CD8-positive, alpha-beta memory T cell (primary cell): ENCODE results near the gene SMDT1. TPM values are rescaled to one million over a fixed set of nuclear protein-coding genes. Genes with fewer than 3 reads are reported as not detected.
"Not testable (repeated sequence)": the region's sequence is repeated elsewhere in the genome, so short reads cannot be mapped to it uniquely, and the experiment has no call there.

Experiments
- CTCF ChIA-PET: fragments of 350-600 bp; sonication (Branson Sonifier 250); formaldehyde crosslinking; loops from one replicate; lab custom pipeline; 2021; ENCODE audit warnings: antibody characterized with exemption; lab: Charles Lee
- POLR2A ChIA-PET: fragments of 350-600 bp; sonication (Branson Sonifier 250); formaldehyde crosslinking; loops from one replicate; lab custom pipeline; 2021; ENCODE audit warnings: antibody characterized with exemption; lab: Charles Lee
- DNase-seq, 5 donors: peaks; one replicate each; pipeline versions ENCODE4 v3.0.0 to v3.0.0-alpha.2; 2020 to 2022; ENCODE audit warnings: mixed read lengths in 1 of 5
- H3K27ac ChIP-seq: one replicate; pipeline ENCODE4 v1.7.0; 2013; ENCODE audit warnings: low read depth, mild to moderate bottlenecking, low read length, moderate library complexity
- H3K27me3 ChIP-seq: 2 replicates; pipeline ENCODE4 v1.7.0; 2013; ENCODE audit warnings: low read length, mild to moderate bottlenecking; ENCODE audit not compliant: insufficient read depth, poor library complexity, severe bottlenecking
- H3K36me3 ChIP-seq: 2 replicates; pipeline ENCODE4 v1.7.0; 2013; ENCODE audit warnings: mild to moderate bottlenecking, low read length, moderate library complexity; ENCODE audit not compliant: insufficient read depth
- H3K4me1 ChIP-seq: 2 replicates; pipeline ENCODE4 v1.7.0; 2013; ENCODE audit warnings: mild to moderate bottlenecking, low read length, moderate library complexity; ENCODE audit not compliant: insufficient read depth
- H3K4me3 ChIP-seq: 2 replicates; pipeline ENCODE4 v1.7.0; 2013; ENCODE audit warnings: mild to moderate bottlenecking, low read length
- H3K9me3 ChIP-seq: 2 replicates; pipeline ENCODE4 v1.7.0; 2013; ENCODE audit warnings: mild to moderate bottlenecking, low read length
- H3K27ac Mint-ChIP-seq, 8 donors: one replicate each; pipeline ENCODE4 v1.8.0; 2020 to 2021; ENCODE audit warnings: mixed read lengths in 8 of 8, mild to moderate bottlenecking in 6 of 8, inconsistent platforms in 3 of 8, moderate library complexity in 3 of 8
- H3K27me3 Mint-ChIP-seq, 2 donors: one replicate each; pipeline ENCODE4 v1.8.0; 2020 to 2021; ENCODE audit warnings: mixed read lengths in 2 of 2, mild to moderate bottlenecking in 1 of 2, moderate library complexity in 1 of 2
- H3K36me3 Mint-ChIP-seq, 3 donors: one replicate each; pipeline ENCODE4 v1.8.0; 2020 to 2021; ENCODE audit warnings: mixed read lengths in 3 of 3, inconsistent platforms in 1 of 3, mild to moderate bottlenecking in 1 of 3
- H3K4me1 Mint-ChIP-seq, 3 donors: one replicate each; pipeline ENCODE4 v1.8.0; 2020 to 2021; ENCODE audit warnings: mixed read lengths in 3 of 3, inconsistent platforms in 1 of 3, mild to moderate bottlenecking in 1 of 3
- H3K4me3 Mint-ChIP-seq, 7 donors: one replicate each; pipeline ENCODE4 v1.8.0; 2020 to 2021; ENCODE audit warnings: mixed read lengths in 7 of 7, mild to moderate bottlenecking in 6 of 7, moderate library complexity in 4 of 7, inconsistent platforms in 2 of 7
- H3K9me3 Mint-ChIP-seq, 5 donors: one replicate each; pipeline ENCODE4 v1.8.0; 2020 to 2022; ENCODE audit warnings: mixed read lengths in 5 of 5, mild to moderate bottlenecking in 3 of 5, moderate library complexity in 2 of 5, inconsistent platforms in 1 of 5
- polyA plus RNA-seq: library from polyadenylated mRNA; unstranded; fragments of 300-500 nt; fragmentation: Illumina TruSeq; gene quantifications from one replicate; pipeline ENCODE4 v1.2.3, GENCODE V29; 2021
- total RNA-seq, 2 experiments: library from RNA; stranded (reverse); gene quantifications; one replicate each; pipeline ENCODE4 v1.2.3, GENCODE V29; 2021

The SMDT1 gene
- total and polyA plus RNA-seq, 3 experiments from 2014 or later = 67.9 to 160 (median 74.5) TPM

GRCh38 chr22:42120231-42121021 lies 40.9 kb downstream of the SMDT1 start:
- peaks cover 3 to 13% (median 8%) of the 10 kb centered on the region in 5 donors for H3K9me3 Mint-ChIP-seq
- peaks cover 4 to 13% (median 7%) of the 10 kb centered on the region in 3 donors for H3K36me3 Mint-ChIP-seq
- ChIA-PET CTCF (interaction anchor here (1.1 kb wide), 1 partner anchor 29 kb away, joined by 3 read pairs; no protein-coding TSS in a partner anchor), POLR2A (interaction anchor here (0.6 kb wide), 2 partner anchors 33 to 328 kb away, joined by 3 to 5 read pairs; no protein-coding TSS in a partner anchor)
- H3K27ac ChIP-seq, H3K27me3 Mint-ChIP-seq, H3K36me3 ChIP-seq, H3K9me3 ChIP-seq, H3K27me3 ChIP-seq: not testable (repeated sequence)
- Histone ChIP-seq H3K4me1 (peaks cover 22% of the 10 kb centered on the region), H3K4me3 (peak overlapping the region; percentile 18)
- H3K27ac Mint-ChIP-seq = peak overlapping the region; percentile 53 to 96 (median 92)
- DNase-seq = peak in 2 of 5 donors; percentile 50 to 56
- peaks cover 30 to 43% (median 41%) of the 10 kb centered on the region in 3 donors for H3K4me1 Mint-ChIP-seq
- H3K4me3 Mint-ChIP-seq = peak overlapping the region; percentile 46 to 89 (median 82)

- H3K4me3 ChIP-seq, H3K27me3 Mint-ChIP-seq, H3K9me3 ChIP-seq, H3K36me3 ChIP-seq, H3K36me3 Mint-ChIP-seq, CTCF ChIA-PET, DNase-seq, POLR2A ChIA-PET, H3K27ac Mint-ChIP-seq, H3K9me3 Mint-ChIP-seq, H3K27ac ChIP-seq, H3K4me3 Mint-ChIP-seq, H3K27me3 ChIP-seq: not testable (repeated sequence)
- H3K4me1 ChIP-seq = peaks cover 22% of the 10 kb centered on the region
- peaks cover 30 to 41% (median 37%) of the 10 kb centered on the region in 3 donors for H3K4me1 Mint-ChIP-seq
Measured at GRCh38 chr22:42123529-42123928, 44.0 kb downstream of the SMDT1 start.

GRCh38 chr22:42127606-42128005 lies 48.1 kb downstream of the SMDT1 start:
- CTCF ChIA-PET = no interaction called here

GRCh38 chr22:42128007-42128406 lies 48.5 kb downstream of the SMDT1 start:
- H3K27ac ChIP-seq, H3K9me3 Mint-ChIP-seq, H3K4me1 Mint-ChIP-seq, H3K4me1 ChIP-seq, H3K27me3 ChIP-seq, H3K36me3 Mint-ChIP-seq, CTCF ChIA-PET, DNase-seq, POLR2A ChIA-PET, H3K27me3 Mint-ChIP-seq, H3K9me3 ChIP-seq, H3K36me3 ChIP-seq, H3K4me3 ChIP-seq, H3K4me3 Mint-ChIP-seq: not testable (repeated sequence)
- peak overlapping the region in 1 of 8 donors; percentile 63 for H3K27ac Mint-ChIP-seq

More at GRCh38 chr22:42127606-42128005, 48.1 kb downstream of the SMDT1 start:
- Histone ChIP-seq H3K9me3 (no peaks in the 10 kb centered on the region), H3K36me3 (no peaks in the 10 kb centered on the region), H3K27me3 (no peaks in the 10 kb centered on the region), H3K4me1 (no peaks in the 10 kb centered on the region), H3K27ac (no peak overlapping the region), H3K4me3 (no peak overlapping the region)
- peaks cover 0 to under 1% (median 0%) of the 10 kb centered on the region in 3 donors for H3K4me1 Mint-ChIP-seq
- no peaks in the 10 kb centered on the region for H3K9me3 Mint-ChIP-seq
- no peaks in the 10 kb centered on the region for H3K27me3 Mint-ChIP-seq
- H3K36me3 Mint-ChIP-seq = peaks cover 0 to 4% (median 0%) of the 10 kb centered on the region in 3 donors
- no peak for DNase-seq
- no peak overlapping the region for H3K4me3 Mint-ChIP-seq
- peak overlapping the region in 1 of 8 donors; percentile 63 for H3K27ac Mint-ChIP-seq
- POLR2A ChIA-PET = no interaction called here

- H3K4me1 ChIP-seq, H3K27ac Mint-ChIP-seq, H3K36me3 Mint-ChIP-seq, CTCF ChIA-PET, H3K4me3 ChIP-seq, H3K4me3 Mint-ChIP-seq, H3K4me1 Mint-ChIP-seq, H3K27me3 ChIP-seq, H3K36me3 ChIP-seq, H3K9me3 ChIP-seq, H3K27me3 Mint-ChIP-seq, H3K9me3 Mint-ChIP-seq, DNase-seq, H3K27ac ChIP-seq: not testable (repeated sequence)
- POLR2A ChIA-PET = interaction anchor here (0.5 kb wide), 1 partner anchor 67 kb away, joined by 4 read pairs; no protein-coding TSS in a partner anchor
Measured at GRCh38 chr22:42128776-42129694, 49.5 kb downstream of the SMDT1 start.

- H3K27me3 ChIP-seq, H3K36me3 ChIP-seq, H3K4me3 Mint-ChIP-seq, H3K9me3 Mint-ChIP-seq, H3K27ac ChIP-seq, H3K4me3 ChIP-seq, H3K27ac Mint-ChIP-seq, H3K4me1 Mint-ChIP-seq, POLR2A ChIA-PET, DNase-seq, H3K9me3 ChIP-seq, H3K27me3 Mint-ChIP-seq, H3K36me3 Mint-ChIP-seq, H3K4me1 ChIP-seq, CTCF ChIA-PET: not testable (repeated sequence)
Measured at GRCh38 chr22:42130182-42130581, 50.7 kb downstream of the SMDT1 start.

- H3K36me3 ChIP-seq, CTCF ChIA-PET, H3K4me3 ChIP-seq, DNase-seq, H3K4me1 Mint-ChIP-seq, H3K27me3 ChIP-seq, H3K27ac ChIP-seq, H3K4me3 Mint-ChIP-seq, POLR2A ChIA-PET, H3K27me3 Mint-ChIP-seq, H3K9me3 ChIP-seq, H3K9me3 Mint-ChIP-seq, H3K36me3 Mint-ChIP-seq, H3K4me1 ChIP-seq: not testable (repeated sequence)
- H3K27ac Mint-ChIP-seq = peak within 1 kb of the TSS in 1 of 8 donors; percentile 10
Measured at GRCh38 chr22:42130639-42131431, 51.3 kb downstream of the SMDT1 start, which contains the start of gene CYP2D6. Gene CYP2D6, minus strand, starts transcription at chr22:42130810. Its CDS starts 19 bp downstream, at chr22:42130791.
